Sigmoid colon (tissue), 4 donors: ENCODE measurements around the gene UNC5A.

ENCODE experiments used
- CTCF ChIP-seq, 4 experiments: fragments of 450-650 bp in 3 of 4; fragments of 200-600 bp in 1 of 4; IDR thresholded peaks; one replicate each; pipeline ENCODE4 v1.5.1; 2016 to 2019; ENCODE audit warnings: antibody characterized with exemption in 4 of 4, mild to moderate bottlenecking in 3 of 4, moderate library complexity in 2 of 4
- EP300 ChIP-seq, 4 donors: sonication (generic); formaldehyde crosslinking; IDR thresholded peaks; one replicate each; pipeline ENCODE4 v1.6.1; 2017; ENCODE audit warnings: antibody characterized with exemption in 4 of 4
- POLR2A ChIP-seq, 2 donors: fragments of 450-650 bp; IDR thresholded peaks; one replicate each; pipeline ENCODE4 v1.6.1; 2016; ENCODE audit warnings: antibody characterized with exemption in 2 of 2, mild to moderate bottlenecking in 2 of 2, moderate library complexity in 2 of 2

GRCh38 chr5:176882567-176882903 is 72.2 kb downstream of the UNC5A start:
- TF ChIP-seq POLR2A (IDR thresholded peaks at IDR 0.05): no peak
- no peak for TF ChIP-seq CTCF (IDR thresholded peaks at IDR 0.05)
- TF ChIP-seq EP300 (IDR thresholded peaks at IDR 0.05): no peak
